Natural killer cell (primary cell): ENCODE data around the gene KDM3A. TPM values are rescaled to one million over a fixed set of nuclear protein-coding genes. Genes with fewer than 3 reads are reported as not detected.

Experiments
- ATAC-seq, 3 donors: fragments of 150-1000 bp in 2 of 3; fragments of 200-7000 bp in 1 of 3; cut with Tn5 transposase; 1 replicate in 1 of 3; 2 replicates in 2 of 3; pipeline ENCODE4 v1.10.0; 2021; ENCODE audit warnings: mild to moderate bottlenecking in 2 of 3, moderate library complexity in 2 of 3
- DNase-seq, 2 donors: peaks; one replicate each; pipeline versions ENCODE4 v3.0.0 to v3.0.0-alpha.2; 2013 to 2021; ENCODE audit warnings: mixed read lengths in 1 of 2
- H3K27ac ChIP-seq: one replicate; pipeline ENCODE4 v1.5.1; 2013; ENCODE audit warnings: mild to moderate bottlenecking, low read length
- H3K27me3 ChIP-seq: one replicate; pipeline ENCODE4 v1.6.1; 2013; ENCODE audit warnings: low read length; ENCODE audit not compliant: control insufficient read depth, insufficient read depth
- H3K36me3 ChIP-seq: one replicate; pipeline ENCODE4 v1.6.1; 2013; ENCODE audit warnings: low read length; ENCODE audit not compliant: control insufficient read depth, insufficient read depth
- H3K4me1 ChIP-seq: one replicate; pipeline ENCODE4 v1.6.1; 2013; ENCODE audit warnings: low read length; ENCODE audit not compliant: control insufficient read depth, insufficient read depth
- H3K4me3 ChIP-seq: one replicate; pipeline ENCODE4 v1.5.1; 2013; ENCODE audit warnings: low read length
- H3K9me3 ChIP-seq: one replicate; pipeline ENCODE4 v1.6.1; 2013; ENCODE audit warnings: low read length; ENCODE audit not compliant: control insufficient read depth, insufficient read depth
- H3K27ac Mint-ChIP-seq, 2 donors: one replicate each; pipeline ENCODE4 v1.8.0; 2022; ENCODE audit warnings: mild to moderate bottlenecking in 2 of 2, mixed read lengths in 2 of 2, moderate library complexity in 1 of 2
- H3K27me3 Mint-ChIP-seq, 2 donors: one replicate each; pipeline ENCODE4 v1.8.0; 2022; ENCODE audit warnings: low read depth in 2 of 2, mixed read lengths in 2 of 2
- H3K36me3 Mint-ChIP-seq: one replicate; pipeline ENCODE4 v1.8.0; 2022; ENCODE audit warnings: mixed read lengths
- H3K4me1 Mint-ChIP-seq, 2 donors: one replicate each; pipeline ENCODE4 v1.8.0; 2022; ENCODE audit warnings: mixed read lengths in 2 of 2
- H3K4me3 Mint-ChIP-seq: one replicate; pipeline ENCODE4 v1.8.0; 2022; ENCODE audit warnings: mild to moderate bottlenecking, moderate library complexity, mixed read lengths
- H3K9me3 Mint-ChIP-seq, 2 donors: one replicate each; pipeline ENCODE4 v1.8.0; 2022; ENCODE audit warnings: mixed read lengths in 2 of 2
- CTCF ChIP-seq: fragments of 200-600 bp; IDR thresholded peaks from one replicate; pipeline ENCODE4 v1.8.0; 2022; ENCODE audit warnings: antibody characterized with exemption
- WGBS: methylation state at CpG from one replicate; pipeline ENCODE4 v1.1.7; 2013; ENCODE audit warnings: missing lambda C conversion rate; ENCODE audit not compliant: insufficient coverage; 5-methylcytosine and 5-hydroxymethylcytosine counted together
- intact Hi-C: fragments of 100-400 bp; cut with micrococcal nuclease; formaldehyde crosslinking; loops from one replicate; pipeline ENCODE4 v1.14.2; 2022
- total RNA-seq, 4 donors: library from RNA; stranded (reverse); fragments of 120-200 nt in 1 of 4; gene quantifications; one replicate each; pipeline versions ENCODE4 v1.2.3 to v1.2.4, GENCODE V29; 2013 to 2022

KDM3A gene
- total RNA-seq, 3 donors from 2014 or later (not counting 1 experiment from before 2014, with no cell fraction given) = 172 to 195 (median 188) TPM

- Histone ChIP-seq H3K9me3 (no peaks in the 10 kb centered on the region), H3K27me3 (no peaks in the 10 kb centered on the region), H3K4me1 (no peaks in the 10 kb centered on the region), H3K4me3 (no peak overlapping the region), H3K36me3 (no peaks in the 10 kb centered on the region), H3K27ac (no peak overlapping the region)
- Mint-ChIP-seq H3K27ac (no peak overlapping the region), H3K9me3 (no peaks in the 10 kb centered on the region), H3K36me3 (no peaks in the 10 kb centered on the region), H3K27me3 (peaks cover 11 to 18% of the 10 kb centered on the region in 2 donors), H3K4me3 (no peak overlapping the region), H3K4me1 (no peaks in the 10 kb centered on the region)
- no peak for TF ChIP-seq CTCF
- no peak for DNase-seq
- intact Hi-C loops = no loop called here
- ATAC-seq = no peak
- 92% methylated on average over 7 of the region's 7 CpGs for WGBS
Observed at GRCh38 chr2:86398500-86399474, 42.4 kb upstream of the KDM3A start.

- ATAC-seq = no peak
- Mint-ChIP-seq H3K27me3 (peaks cover 11 to 18% of the 10 kb centered on the region in 2 donors), H3K4me3 (no peak overlapping the region), H3K4me1 (no peaks in the 10 kb centered on the region), H3K9me3 (no peaks in the 10 kb centered on the region), H3K27ac (no peak overlapping the region), H3K36me3 (no peaks in the 10 kb centered on the region)
- no peak overlapping the region for H3K27ac ChIP-seq
- H3K27me3 ChIP-seq = no peaks in the 10 kb centered on the region
- H3K4me3 ChIP-seq = no peak overlapping the region
- WGBS = 75% methylated on average over 1 of the region's 1 CpG
- H3K9me3 ChIP-seq = no peaks in the 10 kb centered on the region
- no peak for TF ChIP-seq CTCF
- intact Hi-C loops = no loop called here
- H3K36me3 ChIP-seq = no peaks in the 10 kb centered on the region
- no peaks in the 10 kb centered on the region for H3K4me1 ChIP-seq
- DNase-seq = no peak
Observed at GRCh38 chr2:86400321-86400720, 40.9 kb upstream of the KDM3A start.

GRCh38 chr2:86410581-86410980 lies 30.6 kb upstream of the KDM3A start:
- H3K27me3 Mint-ChIP-seq = peaks cover 31 to 73% of the 10 kb centered on the region in 2 donors
- intact Hi-C loops = no loop called here

More at GRCh38 chr2:86410581-86410980, 30.6 kb upstream of the KDM3A start:
- peaks cover 10% of the 10 kb centered on the region for H3K27me3 ChIP-seq
- H3K4me3 ChIP-seq = no peak overlapping the region
- TF ChIP-seq CTCF = no peak
- no peak for DNase-seq
- H3K27ac ChIP-seq = no peak overlapping the region
- no peaks in the 10 kb centered on the region for H3K9me3 ChIP-seq
- peaks cover 2% of the 10 kb centered on the region for H3K4me1 ChIP-seq
- H3K27ac Mint-ChIP-seq = no peak overlapping the region
- H3K36me3 ChIP-seq = no peaks in the 10 kb centered on the region
- peaks cover 0 to 7% of the 10 kb centered on the region in 2 donors for H3K4me1 Mint-ChIP-seq
- peaks cover 0 to 3% of the 10 kb centered on the region in 2 donors for H3K9me3 Mint-ChIP-seq
- no peak for ATAC-seq
- H3K36me3 Mint-ChIP-seq = no peaks in the 10 kb centered on the region
- H3K4me3 Mint-ChIP-seq = no peak overlapping the region
